Uterus (tissue), 4 donors: ENCODE measurements around the gene FAM98B. TPM values are rescaled to one million over a fixed set of nuclear protein-coding genes. Genes with fewer than 3 reads are reported as not detected.

ENCODE experiments used
- DNase-seq, 2 donors: peaks; one replicate each; pipeline ENCODE4 v3.0.0-alpha.2; 2019 to 2020
- H3K27ac ChIP-seq, 2 donors: fragments of 200-600 bp; sonication (generic); 1 replicate in 1 of 2; 2 replicates in 1 of 2; pipeline ENCODE4 v1.5.1; 2016 to 2018
- H3K27me3 ChIP-seq, 2 donors: fragments of 200-600 bp; sonication (generic); one replicate each; pipeline ENCODE4 v1.5.1; 2018 to 2019; ENCODE audit warnings: control low read depth in 1 of 2
- H3K36me3 ChIP-seq, 2 donors: fragments of 200-600 bp; sonication (generic); one replicate each; pipeline ENCODE4 v1.5.1; 2019; ENCODE audit warnings: control low read depth in 1 of 2
- H3K4me1 ChIP-seq, 2 donors: fragments of 200-600 bp; sonication (generic); one replicate each; pipeline ENCODE4 v1.5.1; 2018 to 2019; ENCODE audit warnings: control low read depth in 1 of 2
- H3K4me3 ChIP-seq, 2 donors: fragments of 200-600 bp; sonication (generic); 1 replicate in 1 of 2; 2 replicates in 1 of 2; pipeline ENCODE4 v1.5.1; 2018 to 2019; ENCODE audit warnings: mild to moderate bottlenecking in 1 of 2
- H3K9me3 ChIP-seq, 2 donors: fragments of 200-600 bp; sonication (generic); one replicate each; pipeline ENCODE4 v1.5.1; 2019; ENCODE audit warnings: control low read depth in 1 of 2
- CTCF ChIP-seq, 4 experiments: fragments of 200-600 bp in 2 of 4; fragments of 450-650 bp in 2 of 4; sonication (generic) in 2 of 4; IDR thresholded peaks; one replicate each; pipeline ENCODE4 v1.5.1; 2016 to 2019; ENCODE audit warnings: antibody characterized with exemption in 4 of 4, mild to moderate bottlenecking in 2 of 4, moderate library complexity in 1 of 4
- POLR2A ChIP-seq, 2 donors: fragments of 450-650 bp; IDR thresholded peaks; one replicate each; pipeline ENCODE4 v1.6.1; 2016; ENCODE audit warnings: antibody characterized with exemption in 2 of 2, mild to moderate bottlenecking in 1 of 2, moderate library complexity in 1 of 2
- intact Hi-C: fragments of 100-400 bp; cut with DNase I; formaldehyde crosslinking; loops from one replicate; pipeline ENCODE4 v1.15.1; 2023; ENCODE audit warnings: low total_unique reads
- total RNA-seq, 4 donors: library from RNA; depleted of rRNA in 3 of 4; stranded (reverse); fragments of >200 nt in 3 of 4; gene quantifications; one replicate each; pipeline versions ENCODE4 v1.1.0 to v1.2.4, GENCODE V29; 2014 to 2023
- donor health status: DM: yes; HTN: yes; CAD: no.

The FAM98B gene
- total RNA-seq, 4 donors from 2014 or later, result 7.4 to 46.0 (median 33.2) TPM

GRCh38 chr15:38471974-38472373 lies 18.0 kb downstream of the FAM98B start:
- TF ChIP-seq CTCF (IDR thresholded peaks at IDR 0.05) (no peak), POLR2A (IDR thresholded peaks at IDR 0.05) (no peak)
- intact Hi-C loops, result no loop called here
- Histone ChIP-seq H3K4me1 (no peaks in the 10 kb centered on the region), H3K27ac (no peak overlapping the region), H3K9me3 (no peaks in the 10 kb centered on the region), H3K27me3 (no peaks in the 10 kb centered on the region), H3K36me3 (no peaks in the 10 kb centered on the region), H3K4me3 (no peak overlapping the region)
- DNase-seq, result no peak

GRCh38 chr15:38474155-38474757 lies 20.3 kb downstream of the FAM98B start:
- intact Hi-C loops, result no loop called here
- TF ChIP-seq POLR2A (IDR thresholded peaks at IDR 0.05), result no peak
- TF ChIP-seq CTCF (IDR thresholded peaks at IDR 0.05), result peak; percentile 16 to 47 (median 29)
- H3K36me3 ChIP-seq, result no peaks in the 10 kb centered on the region
- no peak for DNase-seq
- H3K4me1 ChIP-seq, result no peaks in the 10 kb centered on the region
- H3K27ac ChIP-seq, result no peak overlapping the region
- no peaks in the 10 kb centered on the region for H3K27me3 ChIP-seq
- no peaks in the 10 kb centered on the region for H3K9me3 ChIP-seq
- H3K4me3 ChIP-seq, result no peak overlapping the region

- H3K4me1 ChIP-seq, result no peaks in the 10 kb centered on the region
- H3K27ac ChIP-seq, result no peak overlapping the region
- intact Hi-C loops, result no loop called here
- TF ChIP-seq CTCF (IDR thresholded peaks at IDR 0.05), result no peak
- TF ChIP-seq POLR2A (IDR thresholded peaks at IDR 0.05), result no peak
- H3K4me3 ChIP-seq, result no peak overlapping the region
- H3K9me3 ChIP-seq, result no peaks in the 10 kb centered on the region
- H3K36me3 ChIP-seq, result no peaks in the 10 kb centered on the region
- no peak for DNase-seq
- no peaks in the 10 kb centered on the region for H3K27me3 ChIP-seq
These were observed 21.4 kb downstream of the FAM98B start for GRCh38 chr15:38475361-38475760.

- no peaks in the 10 kb centered on the region for H3K27me3 ChIP-seq
- no peaks in the 10 kb centered on the region for H3K4me1 ChIP-seq
- H3K27ac ChIP-seq, result no peak overlapping the region
- H3K4me3 ChIP-seq, result no peak overlapping the region
- no peaks in the 10 kb centered on the region for H3K9me3 ChIP-seq
- DNase-seq, result no peak
- H3K36me3 ChIP-seq, result no peaks in the 10 kb centered on the region
- no peak for TF ChIP-seq POLR2A (IDR thresholded peaks at IDR 0.05)
- TF ChIP-seq CTCF (IDR thresholded peaks at IDR 0.05), result no peak
- intact Hi-C loops, result no loop called here
These were observed 22.2 kb downstream of the FAM98B start for GRCh38 chr15:38476120-38476519.

- intact Hi-C loops, result no loop called here
- Histone ChIP-seq H3K9me3 (no peaks in the 10 kb centered on the region), H3K27me3 (no peaks in the 10 kb centered on the region), H3K4me3 (no peak overlapping the region), H3K36me3 (no peaks in the 10 kb centered on the region), H3K27ac (no peak overlapping the region), H3K4me1 (no peaks in the 10 kb centered on the region)
- no peak for TF ChIP-seq POLR2A (IDR thresholded peaks at IDR 0.05)
- DNase-seq, result no peak
These were observed 23.7 kb downstream of the FAM98B start for GRCh38 chr15:38477637-38478036.

GRCh38 chr15:38479266-38479665 lies 25.3 kb downstream of the FAM98B start:
- H3K4me1 ChIP-seq, result no peaks in the 10 kb centered on the region
- H3K27ac ChIP-seq, result no peak overlapping the region
- DNase-seq, result no peak
- intact Hi-C loops, result no loop called here
- no peak for TF ChIP-seq CTCF (IDR thresholded peaks at IDR 0.05)
- no peak for TF ChIP-seq POLR2A (IDR thresholded peaks at IDR 0.05)
- no peaks in the 10 kb centered on the region for H3K36me3 ChIP-seq
- no peaks in the 10 kb centered on the region for H3K27me3 ChIP-seq
- H3K4me3 ChIP-seq, result no peak overlapping the region
- no peaks in the 10 kb centered on the region for H3K9me3 ChIP-seq
